ENCODE data around the gene HRAS.

HRAS gene

DNA sequence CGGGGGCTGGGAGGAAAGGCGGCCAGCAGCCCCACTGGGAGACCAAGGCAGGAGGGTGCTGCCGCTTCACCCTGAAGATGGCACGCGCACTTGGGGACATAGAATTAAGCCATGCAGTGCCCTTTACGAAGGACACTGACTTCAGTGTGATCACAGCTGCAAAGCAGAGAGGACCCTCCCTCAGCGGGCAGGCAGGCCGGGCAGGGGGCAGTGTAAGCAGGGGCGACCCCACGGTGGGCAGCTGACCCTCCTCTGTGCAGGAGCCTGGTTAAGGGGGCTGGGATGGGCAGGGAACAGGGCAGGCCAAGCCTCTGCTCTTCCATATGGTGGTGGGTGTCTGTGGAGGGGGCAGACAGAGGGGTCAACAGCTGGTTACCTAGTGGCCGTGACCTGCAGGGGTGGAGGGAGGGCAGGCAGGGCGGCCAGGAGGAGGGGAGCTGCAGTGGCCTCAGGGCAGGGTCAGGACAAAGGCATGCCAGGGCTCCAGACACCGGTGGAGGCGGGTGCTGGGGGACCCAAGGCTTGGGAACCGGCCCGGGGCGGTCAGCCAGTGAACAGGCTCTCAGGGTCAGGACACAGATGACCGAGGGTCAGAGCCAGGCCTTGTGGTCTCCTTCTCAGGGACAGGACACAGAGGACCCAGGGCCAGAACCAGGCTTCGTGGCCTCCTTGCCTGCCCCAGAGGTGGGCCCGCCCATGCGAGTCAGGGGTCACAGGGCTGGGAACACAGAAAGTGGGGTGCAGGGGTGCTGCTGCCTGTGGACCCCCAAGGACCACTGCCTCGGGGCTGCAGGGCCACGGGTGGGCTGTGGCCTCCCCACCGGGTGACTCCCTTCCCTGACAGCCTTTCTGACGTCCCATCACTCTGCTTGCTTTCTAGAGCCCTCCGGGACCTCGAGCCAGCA lies 18.0 kb upstream of the HRAS start:
- DNase-seq (ENCODE audit: low spot score) = no peak

DNA sequence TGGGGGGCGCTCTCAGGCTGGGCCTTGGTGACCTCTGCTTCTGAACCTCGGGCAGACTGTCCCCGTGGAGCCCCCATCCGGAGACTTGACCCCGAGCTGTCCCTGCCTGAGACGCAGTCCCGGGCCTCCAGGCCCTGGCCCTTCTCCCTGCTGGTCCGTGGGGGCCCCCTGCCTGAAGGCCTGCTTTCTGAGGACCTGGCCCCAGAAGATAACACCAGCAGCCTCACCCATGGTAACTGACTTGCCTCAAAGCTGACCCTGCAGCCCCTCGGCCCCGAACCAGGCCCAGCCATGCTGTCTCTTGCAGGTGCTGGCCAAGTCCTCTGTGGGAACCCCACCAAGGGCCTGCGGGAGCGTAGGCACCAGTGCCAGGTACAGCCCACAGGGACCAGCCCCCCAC lies 16.2 kb upstream of the HRAS start:
- DNase-seq (ENCODE audit: low spot score) = no peak

DNA sequence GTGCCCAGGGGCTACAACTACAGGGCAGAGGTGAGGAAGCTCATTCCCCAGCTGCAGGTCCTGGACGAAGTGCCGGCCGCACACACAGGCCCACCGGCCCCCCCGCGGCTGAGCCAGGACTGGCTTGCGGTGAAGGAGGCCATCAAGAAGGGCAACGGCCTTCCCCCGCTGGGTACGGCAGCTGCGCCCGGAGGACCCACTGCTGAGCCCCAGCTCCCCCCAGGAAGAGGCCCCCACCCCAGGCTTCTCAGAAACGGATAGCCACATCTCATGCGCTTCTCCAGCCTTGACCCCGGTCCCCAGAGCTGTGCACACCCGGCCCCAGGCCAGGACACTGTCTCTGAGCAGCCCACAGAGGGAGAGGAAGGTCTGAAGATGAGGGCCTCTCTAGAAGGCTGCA lies 15.8 kb upstream of the HRAS start:
- no peak for DNase-seq (ENCODE audit: low spot score)

DNA sequence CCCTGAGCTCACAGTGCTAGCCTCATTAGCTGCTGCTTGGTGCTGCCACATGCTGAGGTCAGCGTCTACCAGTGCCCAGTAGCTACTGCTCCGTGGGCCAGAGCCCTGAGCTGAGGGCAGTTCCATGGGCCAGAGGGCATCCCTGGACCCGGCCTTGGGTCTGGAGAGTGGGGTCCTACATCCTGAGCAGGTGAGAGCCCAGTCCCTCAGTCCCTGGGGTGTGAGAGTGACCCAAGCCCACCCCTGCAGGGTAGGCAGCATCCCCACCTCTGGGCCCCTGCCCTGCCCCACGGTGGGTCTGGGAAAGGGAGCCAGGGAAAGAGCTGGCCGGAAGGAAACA lies 15.3 kb upstream of the HRAS start:
- no peak for DNase-seq (ENCODE audit: low spot score)

DNA sequence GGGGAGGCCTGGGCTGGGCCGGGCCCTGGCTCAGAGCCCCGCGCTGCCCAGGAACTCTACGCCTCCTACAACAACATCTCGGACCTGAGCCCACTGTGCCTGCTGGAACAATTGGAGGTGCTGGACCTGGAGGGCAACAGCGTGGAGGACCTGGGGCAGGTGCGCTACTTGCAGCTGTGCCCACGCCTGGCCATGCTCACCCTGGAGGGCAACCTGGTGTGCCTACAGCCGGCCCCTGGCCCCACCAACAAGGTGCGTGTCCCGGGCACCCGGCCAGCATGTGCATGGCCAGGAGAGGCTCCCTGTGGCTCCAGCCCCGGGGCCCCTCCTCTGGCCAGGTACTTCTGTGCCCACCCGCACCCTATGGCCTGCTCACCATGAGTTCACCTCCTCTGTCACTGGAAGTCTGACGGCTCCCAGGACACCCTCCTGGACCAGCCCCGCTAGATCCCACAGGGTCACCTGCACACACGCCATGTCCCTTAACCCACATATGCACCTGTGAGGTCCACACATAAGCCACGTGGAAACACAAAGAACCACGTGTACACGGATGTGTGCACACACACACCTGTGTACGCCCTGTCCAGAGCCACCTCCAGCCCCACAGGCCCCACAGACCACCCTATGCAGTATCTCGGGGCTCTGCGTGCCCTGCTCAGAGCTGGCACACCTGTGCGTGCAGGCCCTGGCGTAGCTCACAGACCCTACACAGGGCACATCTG lies 14.8 kb upstream of the HRAS start:
- DNase-seq (ENCODE audit: low spot score) = no peak

DNA sequence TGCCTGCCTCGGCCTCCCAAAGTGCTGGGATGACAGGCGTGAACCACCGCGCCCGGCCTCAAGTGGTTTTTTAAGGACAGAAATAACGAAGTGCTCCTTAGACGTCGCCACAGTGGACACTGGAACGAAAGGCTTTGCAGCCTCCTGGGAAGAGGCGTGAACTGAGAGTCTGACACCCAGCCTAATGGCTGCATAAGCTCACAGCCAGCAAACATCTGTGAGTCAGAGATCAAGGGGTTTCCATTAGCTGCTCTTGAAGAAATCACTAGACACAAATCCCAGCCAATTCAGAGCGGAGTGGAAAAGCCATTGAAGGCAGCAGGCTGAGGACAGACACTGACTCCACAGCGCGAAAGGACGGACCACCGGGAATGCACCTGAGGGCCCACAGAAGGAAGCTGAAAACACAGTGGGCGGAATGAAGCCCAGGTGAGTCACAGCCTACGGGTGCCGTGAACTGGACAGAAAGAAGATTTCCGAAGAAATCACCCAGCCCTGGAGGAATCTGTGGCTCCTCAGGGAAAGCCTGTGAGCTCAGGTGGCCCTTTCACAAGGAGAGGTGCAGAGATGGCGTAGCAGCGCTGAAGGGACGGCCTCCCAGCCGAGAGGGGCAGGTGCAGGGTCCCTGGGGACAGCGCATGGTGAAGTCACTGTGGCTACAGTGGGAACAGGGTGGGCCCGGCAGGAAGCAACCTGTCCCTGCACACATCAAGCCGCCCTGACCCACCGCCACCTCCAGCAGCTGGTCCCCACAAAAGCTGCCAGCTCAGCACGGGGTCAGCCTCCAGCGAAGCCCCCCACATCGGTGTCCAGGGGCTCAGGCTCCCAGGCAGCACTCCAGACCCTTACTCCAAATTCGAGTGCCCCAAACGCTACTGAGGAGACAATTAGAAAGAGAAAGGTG lies 13.6 kb upstream of the HRAS start:
- DNase-seq (ENCODE audit: low spot score) = no peak

DNA sequence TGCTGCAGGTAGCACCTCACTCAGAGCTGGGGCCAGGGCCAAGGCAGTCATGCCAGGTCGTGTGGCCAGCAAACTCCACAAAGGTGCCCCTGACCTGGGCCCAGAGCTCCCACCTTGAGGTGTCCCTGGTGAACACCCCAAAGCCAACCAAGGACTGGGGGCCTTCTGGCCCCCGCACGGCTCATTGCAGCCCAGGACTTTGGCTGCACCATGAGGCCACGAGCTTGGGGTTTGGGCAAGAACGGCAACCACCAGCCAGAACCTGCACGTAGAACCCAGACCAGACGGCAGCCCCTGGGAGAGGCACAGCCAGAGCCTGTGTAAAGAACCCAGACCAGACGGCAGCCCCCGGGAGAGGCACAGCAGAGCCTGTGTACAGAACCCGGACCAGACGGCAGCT lies 9.8 kb upstream of the HRAS start:
- DNase-seq (ENCODE audit: low spot score) = no peak

DNA sequence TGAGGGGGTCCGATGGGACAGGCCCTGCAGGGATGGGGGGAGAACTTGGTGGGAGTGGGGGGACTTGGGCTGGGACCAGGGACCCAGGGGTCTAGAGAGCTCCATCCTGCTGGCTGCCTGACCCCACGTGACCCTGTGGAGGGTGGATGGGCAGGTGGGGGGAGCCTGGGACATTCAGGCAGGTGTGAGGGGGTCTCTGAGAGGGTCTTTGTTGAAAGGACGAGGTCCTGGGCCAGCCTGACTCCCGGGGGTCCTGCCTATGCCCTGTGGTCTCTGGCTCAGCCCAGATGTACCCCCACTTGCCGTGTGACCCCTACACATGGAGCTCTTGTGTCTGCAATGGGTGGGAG lies 9.4 kb upstream of the HRAS start:
- DNase-seq (ENCODE audit: low spot score) = no peak

DNA sequence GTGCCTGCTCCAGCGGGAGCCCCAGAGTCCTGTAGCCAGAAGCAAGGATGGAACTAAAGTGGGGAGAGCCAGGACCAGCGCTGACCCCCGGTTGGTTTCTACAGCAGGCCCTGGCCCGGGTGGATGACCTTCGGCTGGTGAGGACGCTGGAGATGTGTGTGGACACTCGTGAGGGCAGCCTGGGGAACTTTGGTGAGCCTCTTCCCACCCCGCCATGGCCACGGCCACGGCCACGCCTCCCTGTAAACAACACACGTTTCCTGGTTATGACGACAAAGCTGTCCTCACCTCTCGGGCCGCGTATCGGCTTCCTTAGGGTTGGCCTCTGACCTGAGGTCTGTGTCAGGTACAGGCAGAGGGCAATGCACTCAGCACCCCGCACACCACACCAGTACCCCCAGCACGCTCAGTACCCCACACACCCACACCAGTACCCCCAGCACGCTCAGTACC lies 6.1 kb upstream of the HRAS start:
- no peak for DNase-seq (ENCODE audit: low spot score)

DNA sequence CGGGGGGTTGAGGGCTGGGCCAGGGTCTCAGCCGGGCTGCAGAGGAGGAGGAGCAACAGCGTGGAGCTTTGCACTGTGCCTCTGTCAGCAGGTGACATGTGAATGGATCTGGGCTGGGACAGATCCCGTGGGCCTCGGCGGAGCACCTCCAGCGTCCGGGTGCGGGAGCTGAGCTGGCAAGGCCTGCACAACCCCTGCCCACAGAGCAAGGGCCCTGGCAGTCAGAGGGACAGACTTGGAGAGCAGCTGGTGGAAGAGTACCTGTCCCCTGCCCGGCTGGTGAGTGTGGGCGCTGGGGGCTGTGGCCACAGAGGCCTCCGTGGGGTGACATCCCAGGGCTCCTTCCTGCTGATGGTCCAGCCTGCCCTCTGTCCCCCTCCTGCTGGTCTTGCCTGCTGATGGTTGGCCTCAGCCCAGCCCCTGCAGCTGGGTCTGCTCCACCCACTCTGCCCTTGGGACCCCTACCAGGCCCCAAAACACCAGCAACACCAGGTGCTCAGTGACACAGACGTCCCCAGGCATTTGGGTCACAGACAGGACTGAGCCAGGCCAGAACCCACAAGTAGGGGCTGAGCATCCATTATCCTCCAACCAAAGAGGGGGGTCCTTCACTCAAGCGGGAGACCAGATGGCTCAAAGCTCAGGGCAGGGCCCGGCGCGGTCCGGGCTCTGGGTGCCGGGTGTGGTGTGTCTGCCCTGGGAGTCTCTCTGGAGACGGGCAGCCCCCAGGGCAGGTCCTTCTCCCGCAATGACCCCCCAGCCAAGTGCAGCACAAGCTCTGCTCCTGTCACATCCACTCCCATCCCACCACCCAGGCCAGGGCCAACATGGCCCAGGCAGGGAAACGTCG lies 5.4 kb upstream of the HRAS start:
- no peak for DNase-seq (ENCODE audit: low spot score)

DNA sequence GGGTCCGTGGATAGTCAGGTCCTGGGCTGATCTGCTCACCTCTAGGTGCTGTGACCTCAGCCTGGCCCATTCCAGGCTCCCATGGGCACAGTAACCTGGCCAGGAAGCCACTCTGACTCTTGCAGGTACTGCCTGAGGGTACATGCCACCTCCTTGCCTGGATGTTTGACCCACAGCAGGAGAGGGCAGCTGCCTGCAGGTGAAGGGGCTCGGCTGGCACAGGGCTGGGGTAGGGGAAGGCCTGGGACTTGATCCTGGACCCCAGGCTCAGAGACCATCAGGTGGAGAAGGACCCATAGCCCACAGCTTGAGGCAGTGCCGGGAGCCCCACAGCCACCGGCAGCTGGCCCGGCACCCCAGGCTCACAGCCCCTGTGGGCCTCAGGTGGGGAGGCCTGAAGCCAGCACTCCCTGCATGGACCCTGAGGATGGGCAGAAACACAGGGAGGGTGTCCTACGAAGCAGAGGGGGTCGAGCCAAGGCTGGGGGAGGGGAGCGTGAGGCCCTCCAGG lies 4.7 kb upstream of the HRAS start:
- no peak for DNase-seq (ENCODE audit: low spot score)

DNA sequence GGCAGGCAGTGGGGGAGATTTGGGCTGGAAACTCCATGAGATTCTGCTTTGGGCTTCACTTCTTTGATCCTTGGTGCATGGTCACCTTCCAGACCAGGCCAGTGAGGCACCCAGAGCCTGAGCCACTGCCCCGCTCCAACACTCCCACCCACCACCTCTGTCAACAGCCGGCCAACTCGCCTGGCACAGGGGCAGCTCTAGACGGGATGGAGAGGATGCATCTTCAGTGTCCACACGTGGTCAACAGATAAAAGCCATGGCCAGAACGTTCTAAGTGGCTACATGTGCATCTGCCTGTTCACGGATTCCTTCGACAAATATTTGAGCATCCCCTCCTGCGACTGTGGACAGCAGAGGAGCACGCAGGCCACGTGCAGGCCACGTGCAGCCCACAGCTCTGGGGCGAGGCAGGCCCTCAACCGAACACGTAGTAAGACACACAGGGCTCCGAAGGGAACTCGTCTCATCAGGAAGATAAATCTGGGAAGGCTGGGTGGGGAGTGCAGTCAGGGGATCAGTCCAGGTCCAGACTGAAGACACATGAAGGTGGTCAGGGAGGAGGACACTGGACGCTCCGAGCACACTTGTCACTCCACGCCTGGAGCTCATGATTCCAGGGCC lies 3.2 kb upstream of the HRAS start:
- DNase-seq (ENCODE audit: low spot score) = no peak

DNA sequence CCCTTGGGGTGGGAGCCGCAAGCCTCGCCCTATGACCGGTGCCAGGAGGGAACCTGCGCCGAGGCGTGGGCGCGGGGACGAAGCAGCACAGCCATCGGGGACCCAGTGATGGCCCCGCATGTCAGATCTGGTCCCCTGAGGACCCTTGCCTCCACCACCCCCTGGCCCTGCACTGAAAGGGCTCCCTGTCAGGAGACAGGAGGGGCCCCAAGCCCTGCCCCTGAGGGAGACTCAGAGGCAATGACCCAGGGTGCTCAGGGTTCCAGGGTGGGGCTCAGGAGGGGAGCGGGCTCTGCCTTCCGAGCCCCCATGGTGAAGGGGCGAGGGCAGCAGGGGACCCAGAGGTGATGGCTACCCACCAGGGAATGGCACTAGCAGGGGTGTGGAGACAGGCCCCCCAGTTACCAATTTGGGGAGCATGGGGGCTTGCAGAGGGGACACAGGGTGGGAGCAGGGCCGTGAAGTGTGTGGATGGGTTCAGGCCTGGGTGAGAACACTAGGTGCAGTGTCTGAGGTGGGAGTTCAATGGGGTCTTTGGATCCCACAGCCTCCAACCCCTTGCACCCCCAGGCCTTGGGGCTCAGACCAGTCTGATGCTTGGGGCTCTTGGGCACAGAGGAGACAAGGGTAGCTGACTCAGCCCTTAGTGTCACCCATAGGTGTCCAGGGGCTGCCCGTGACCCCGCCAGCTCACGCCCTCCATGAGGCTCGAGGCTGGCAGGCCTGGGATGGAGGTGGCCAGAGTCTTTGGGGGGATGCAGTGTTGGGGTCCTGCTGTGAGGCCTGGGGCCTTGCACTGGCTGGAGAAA lies 2.5 kb upstream of the HRAS start:
- DNase-seq (ENCODE audit: low spot score) = no peak

DNA sequence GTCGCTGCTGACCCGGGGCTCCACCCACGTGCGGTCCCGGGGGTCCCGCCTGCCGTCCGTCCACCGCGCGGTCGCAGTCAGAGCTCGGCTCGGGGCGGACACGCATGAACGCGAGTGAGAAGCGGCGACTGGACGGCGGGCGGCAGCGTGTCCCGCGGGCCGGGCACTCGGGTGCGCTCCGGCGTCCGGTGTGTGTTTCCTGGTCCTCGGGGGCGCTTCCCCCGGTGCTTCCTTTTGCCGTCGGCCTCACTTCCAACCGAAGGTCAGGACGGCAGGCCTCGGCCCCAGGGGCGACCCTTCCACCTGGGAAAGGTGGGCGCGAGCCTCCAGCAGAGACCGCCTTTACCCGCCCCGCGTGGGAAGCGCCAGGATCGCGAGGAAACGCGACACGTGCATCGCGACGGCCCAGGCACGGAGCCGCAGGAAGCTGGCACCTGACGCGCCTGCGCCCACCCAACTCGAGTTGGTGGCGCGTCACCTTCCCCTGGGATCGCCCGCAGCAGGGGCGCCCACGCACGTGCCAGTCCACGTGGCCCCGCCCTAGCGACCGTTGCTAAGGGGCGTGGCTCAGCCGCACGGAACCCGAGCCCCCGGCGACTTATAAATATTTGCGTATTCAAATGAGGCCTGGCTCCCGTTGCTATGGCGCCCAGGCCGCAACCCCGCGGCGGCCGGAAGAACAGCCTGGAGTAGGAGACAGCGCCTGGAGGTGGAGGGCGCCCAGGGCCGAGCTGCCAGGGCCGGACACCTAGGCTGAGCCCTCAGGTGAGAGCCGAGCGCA lies 1.7 kb upstream of the HRAS start, which contains the start of gene LRRC56:
LRRC56 (plus strand) TSS at position 687 of the 781 bp plus-strand sequence. CDS start 3,158 bp downstream, outside the sequence.
- peak; percentile 96 for DNase-seq (ENCODE audit: low spot score)

DNA sequence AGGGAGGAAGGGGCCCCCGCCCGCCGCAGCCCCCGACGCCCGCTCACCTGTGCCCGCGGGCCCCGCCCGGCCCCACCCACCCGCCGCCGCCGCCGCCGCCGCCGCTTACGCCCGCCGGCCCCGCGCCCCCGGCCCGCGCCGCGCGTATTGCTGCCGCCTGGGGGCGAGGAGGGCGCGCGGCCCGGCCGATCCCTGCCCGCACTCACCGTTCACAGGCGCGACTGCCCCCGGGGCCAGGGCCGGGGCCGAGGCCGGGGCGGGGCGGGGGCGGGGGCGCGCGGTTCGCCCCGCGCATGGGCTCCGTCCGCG lies 212 bp downstream of the HRAS start:
- DNase-seq (ENCODE audit: low spot score) = no peak

DNA sequence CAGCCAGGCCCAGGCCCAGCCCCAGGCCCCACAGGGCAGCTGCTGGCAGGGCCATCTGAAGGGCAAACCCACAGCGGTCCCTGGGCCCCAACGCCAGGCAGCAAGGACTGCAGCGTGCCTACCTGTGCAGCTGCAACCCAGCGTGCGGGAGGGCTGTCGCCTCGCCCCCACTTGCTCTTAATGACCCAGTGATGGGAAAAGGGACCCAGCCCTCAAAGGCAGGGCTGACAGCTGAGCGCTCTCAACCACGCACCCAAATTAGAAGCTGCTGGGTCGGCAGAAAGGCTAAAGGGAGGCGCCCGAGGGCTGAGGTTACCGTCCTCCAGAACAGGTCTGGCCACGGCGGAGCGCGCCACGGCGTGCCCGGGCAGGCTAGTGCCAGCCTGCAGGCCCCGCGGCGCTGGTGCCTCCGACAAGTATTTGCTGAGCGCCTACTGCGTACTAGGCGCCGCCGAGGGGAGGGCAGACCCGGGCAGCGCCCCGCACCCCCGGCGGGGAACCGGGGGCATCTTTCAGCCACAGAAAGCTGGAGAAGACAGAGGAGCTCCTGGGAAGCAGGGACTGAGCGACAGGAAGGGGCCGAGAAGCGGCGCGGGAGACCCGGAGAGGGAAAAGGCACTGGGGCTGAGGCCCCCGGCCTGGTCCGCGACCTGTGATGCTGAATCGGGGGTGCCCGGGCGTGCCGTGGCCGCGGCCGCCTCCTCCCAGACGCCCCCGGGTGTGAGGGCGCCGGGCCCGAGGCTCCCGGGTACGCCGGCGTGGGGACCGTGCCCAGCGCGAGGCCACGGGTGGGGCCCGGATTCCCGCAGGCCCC lies 773 bp downstream of the HRAS start:
- DNase-seq (ENCODE audit: low spot score) = peak; percentile 25

DNA sequence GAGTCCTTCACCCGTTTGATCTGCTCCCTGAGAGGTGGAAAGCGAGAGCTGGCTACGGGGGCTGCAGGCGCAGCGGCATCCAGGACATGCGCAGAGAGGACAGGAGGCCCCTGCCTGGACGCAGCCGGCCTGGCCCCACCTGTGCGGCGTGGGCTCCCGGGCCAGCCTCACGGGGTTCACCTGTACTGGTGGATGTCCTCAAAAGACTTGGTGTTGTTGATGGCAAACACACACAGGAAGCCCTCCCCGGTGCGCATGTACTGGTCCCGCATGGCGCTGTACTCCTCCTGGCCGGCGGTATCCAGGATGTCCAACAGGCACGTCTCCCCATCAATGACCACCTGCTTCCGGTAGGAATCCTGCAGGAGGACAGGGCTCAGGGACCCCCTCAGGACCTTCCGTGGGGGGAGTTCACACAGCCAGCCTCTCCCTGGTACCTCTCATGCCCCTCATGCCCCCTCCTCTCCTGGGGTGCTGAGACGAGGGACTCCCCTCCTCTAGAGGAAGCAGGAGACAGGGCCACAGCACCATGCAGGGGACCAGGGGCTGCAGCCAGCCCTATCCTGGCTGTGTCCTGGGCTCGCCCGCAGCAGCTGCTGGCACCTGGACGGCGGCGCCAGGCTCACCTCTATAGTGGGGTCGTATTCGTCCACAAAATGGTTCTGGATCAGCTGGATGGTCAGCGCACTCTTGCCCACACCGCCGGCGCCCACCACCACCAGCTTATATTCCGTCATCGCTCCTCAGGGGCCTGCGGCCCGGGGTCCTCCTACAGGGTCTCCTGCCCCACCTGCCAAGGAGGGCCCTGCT lies 1.6 kb downstream of the HRAS start:
- no peak for DNase-seq (ENCODE audit: low spot score)
